Breast epithelium (tissue), 3 donors: ENCODE data around the gene SEC24C.

ENCODE experiments used
- POLR2A ChIP-seq: fragments of 450-650 bp; IDR thresholded peaks from one replicate; pipeline ENCODE4 v1.6.1; 2016; ENCODE audit warnings: antibody characterized with exemption, mild to moderate bottlenecking, moderate library complexity
- POLR2AphosphoS5 ChIP-seq, 3 donors: sonication (generic); formaldehyde crosslinking; IDR thresholded peaks; one replicate each; pipeline ENCODE4 v1.6.1; 2017; ENCODE audit warnings: antibody characterized with exemption in 3 of 3
- TF ChIP-seq, protein P1 (sequence below), 3 donors: fragments of 450-650 bp; IDR thresholded peaks; one replicate each; pipeline ENCODE4 v1.5.1; 2016 to 2017; ENCODE audit warnings: antibody characterized with exemption in 3 of 3, mild to moderate bottlenecking in 3 of 3, moderate library complexity in 3 of 3

- TF ChIP-seq, protein P1, sequence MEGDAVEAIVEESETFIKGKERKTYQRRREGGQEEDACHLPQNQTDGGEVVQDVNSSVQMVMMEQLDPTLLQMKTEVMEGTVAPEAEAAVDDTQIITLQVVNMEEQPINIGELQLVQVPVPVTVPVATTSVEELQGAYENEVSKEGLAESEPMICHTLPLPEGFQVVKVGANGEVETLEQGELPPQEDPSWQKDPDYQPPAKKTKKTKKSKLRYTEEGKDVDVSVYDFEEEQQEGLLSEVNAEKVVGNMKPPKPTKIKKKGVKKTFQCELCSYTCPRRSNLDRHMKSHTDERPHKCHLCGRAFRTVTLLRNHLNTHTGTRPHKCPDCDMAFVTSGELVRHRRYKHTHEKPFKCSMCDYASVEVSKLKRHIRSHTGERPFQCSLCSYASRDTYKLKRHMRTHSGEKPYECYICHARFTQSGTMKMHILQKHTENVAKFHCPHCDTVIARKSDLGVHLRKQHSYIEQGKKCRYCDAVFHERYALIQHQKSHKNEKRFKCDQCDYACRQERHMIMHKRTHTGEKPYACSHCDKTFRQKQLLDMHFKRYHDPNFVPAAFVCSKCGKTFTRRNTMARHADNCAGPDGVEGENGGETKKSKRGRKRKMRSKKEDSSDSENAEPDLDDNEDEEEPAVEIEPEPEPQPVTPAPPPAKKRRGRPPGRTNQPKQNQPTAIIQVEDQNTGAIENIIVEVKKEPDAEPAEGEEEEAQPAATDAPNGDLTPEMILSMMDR (IDR thresholded peaks at IDR 0.05): no peak
- no peak for TF ChIP-seq POLR2A
- no peak for TF ChIP-seq POLR2AphosphoS5 (IDR thresholded peaks at IDR 0.05)
These were observed 44.9 kb downstream of the SEC24C start for GRCh38 chr10:73788864-73789658.
